ENCODE results near the gene STPG2. TPM values are rescaled to one million over a fixed set of nuclear protein-coding genes. Genes with fewer than 3 reads are reported as not detected.
A peak's percentile ranks its signal among the peaks of the same experiment; 100 is the strongest.

The STPG2 gene
- total and polyA plus RNA-seq, 10 of the 15 experiments (the other 5 are each of a cell fraction or from before 2014, with no cell fraction given) = 0.13 to 0.24 TPM; not detected in 8

- Histone ChIP-seq H3K27ac (ENCODE audit: control insufficient read depth, insufficient read depth) (no peak overlapping the region), H3K9me3 (replicated peaks; ENCODE audit: control insufficient read depth, insufficient read depth, low read length) (no peaks in the 10 kb centered on the region), H3K79me2 (ENCODE audit: control insufficient read depth, insufficient read depth, low read length) (no peaks in the 10 kb centered on the region), H3K4me2 (ENCODE audit: control insufficient read depth, insufficient read depth) (no peak overlapping the region), H4K20me1 (ENCODE audit: control insufficient read depth, insufficient read depth) (no peaks in the 10 kb centered on the region), H3K9ac (ENCODE audit: control insufficient read depth, insufficient read depth, low read length) (no peak overlapping the region), H2AFZ (ENCODE audit: control insufficient read depth, low read depth, low read length) (no peak overlapping the region), H3K4me1 (ENCODE audit: control insufficient read depth, insufficient read depth, low read length) (no peaks in the 10 kb centered on the region), H3K4me3 (no peak overlapping the region), H3K27me3 (replicated peaks in 1 of 2; ENCODE audit: control insufficient read depth in 2 of 2, insufficient read depth in 2 of 2, low read length in 1 of 2) (no peaks in the 10 kb centered on the region), H3K36me3 (ENCODE audit: control insufficient read depth in 2 of 2, insufficient read depth in 2 of 2, low read length in 1 of 2) (no peaks in the 10 kb centered on the region)
- ChIA-PET RAD21 (ENCODE audit: unreplicated experiment) (no interaction called here), POLR2A (no interaction called here), CTCF (no interaction called here), SMC1A (ENCODE audit: uncharacterized antibody, unreplicated experiment) (no interaction called here)
- intact Hi-C loops (cut with micrococcal nuclease; ENCODE audit: unreplicated experiment) (no loop called here), in situ Hi-C loops (cut with MboI) (no loop called here)
- WGBS (ENCODE audit: insufficient coverage, insufficient replicate concordance, low lambda C conversion rate, missing lambda C conversion rate) = 36% methylated on average over 2 of the region's 2 CpGs
- DNase-seq (ENCODE audit: low read depth, low spot score) = no peak
- TF ChIP-seq NFXL1 (IDR thresholded peaks at IDR 0.05; ENCODE audit: borderline replicate concordance) = no peak
- ATAC-seq = no peak
- BruUV-seq (replicated peaks) = no TSS peak
- no peak for FAIRE-seq
Measured at GRCh38 chr4:98068495-98068894, 74.8 kb downstream of the STPG2 start.

GRCh38 chr4:98055800-98056501 lies 87.3 kb downstream of the STPG2 start:
- no peak for FAIRE-seq
- no peaks in the 10 kb centered on the region for H3K27me3 ChIP-seq (replicated peaks in 1 of 2; ENCODE audit: control insufficient read depth in 2 of 2, insufficient read depth in 2 of 2, low read length in 1 of 2)
- no peak overlapping the region for H3K4me2 ChIP-seq (ENCODE audit: control insufficient read depth, insufficient read depth)
- no peak overlapping the region for H3K27ac ChIP-seq (ENCODE audit: control insufficient read depth, insufficient read depth)
- no peaks in the 10 kb centered on the region for H3K9me3 ChIP-seq (replicated peaks; ENCODE audit: control insufficient read depth, insufficient read depth, low read length)
- no peak overlapping the region for H3K9ac ChIP-seq (ENCODE audit: control insufficient read depth, insufficient read depth, low read length)
- ChIA-PET CTCF (interaction anchor here (0.6 kb wide), 1 partner anchor 1093 kb away, joined by 3 read pairs; no protein-coding TSS in a partner anchor), RAD21 (ENCODE audit: unreplicated experiment) (no interaction called here), POLR2A (no interaction called here), SMC1A (ENCODE audit: uncharacterized antibody, unreplicated experiment) (no interaction called here)
- H3K36me3 ChIP-seq (ENCODE audit: control insufficient read depth in 2 of 2, insufficient read depth in 2 of 2, low read length in 1 of 2) = no peaks in the 10 kb centered on the region
- no peaks in the 10 kb centered on the region for H3K4me1 ChIP-seq (ENCODE audit: control insufficient read depth, insufficient read depth, low read length)
- H2AFZ ChIP-seq (ENCODE audit: control insufficient read depth, low read depth, low read length) = no peak overlapping the region
- no peak overlapping the region for H3K4me3 ChIP-seq
- no peak for DNase-seq (ENCODE audit: low read depth, low spot score)
- ATAC-seq = peak; percentile 55
- WGBS (ENCODE audit: insufficient coverage, insufficient replicate concordance, low lambda C conversion rate, missing lambda C conversion rate) = 29% methylated on average over 7 of the region's 7 CpGs
- no peaks in the 10 kb centered on the region for H4K20me1 ChIP-seq (ENCODE audit: control insufficient read depth, insufficient read depth)
- no peaks in the 10 kb centered on the region for H3K79me2 ChIP-seq (ENCODE audit: control insufficient read depth, insufficient read depth, low read length)
- intact Hi-C loops (cut with micrococcal nuclease; ENCODE audit: unreplicated experiment) = no loop called here
- in situ Hi-C loops (cut with MboI) = no loop called here
- no TSS peak for BruUV-seq (replicated peaks)
- no peak for TF ChIP-seq BHLHE40 (IDR thresholded peaks at IDR 0.05; ENCODE audit: borderline replicate concordance in 1 of 2, low read depth in 2 of 2, low read length in 1 of 2)
